ENCODE results near the gene SPAG6.

SPAG6 gene

DNA sequence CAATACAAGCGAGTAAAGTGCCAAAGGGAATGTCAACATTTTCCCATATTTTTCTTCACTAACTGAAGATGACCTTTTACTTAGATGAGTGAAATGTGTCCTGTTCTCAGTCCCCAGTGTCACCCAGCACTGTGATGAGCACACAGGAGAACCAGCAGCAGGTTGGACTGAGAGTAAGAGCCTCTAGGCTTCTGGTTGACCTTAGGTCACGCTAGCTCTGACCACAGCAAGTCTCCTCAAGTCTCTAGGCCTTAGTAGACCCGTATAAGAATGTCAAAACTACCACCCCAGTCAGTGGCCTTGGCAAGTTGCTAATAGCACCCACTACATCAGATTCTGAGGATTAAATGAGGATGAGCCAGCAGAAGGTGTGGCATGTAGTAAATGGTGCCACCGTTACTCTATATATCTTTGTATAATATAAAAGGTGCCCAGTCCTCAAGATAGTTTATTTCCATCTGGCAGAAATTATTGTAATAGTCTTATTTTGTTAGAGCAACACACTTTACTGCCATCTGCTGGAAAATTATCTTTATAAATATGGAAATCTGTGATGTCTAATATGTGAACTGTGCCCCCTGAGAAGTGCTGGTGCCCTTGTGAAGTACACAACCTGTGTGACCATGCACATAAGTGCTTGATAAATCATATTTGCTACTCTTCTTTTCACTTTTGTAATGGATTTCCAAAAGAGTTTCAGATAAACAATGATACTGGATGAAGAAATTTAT is 75.7 kb downstream of the SPAG6 start:
- DNase-seq (ENCODE audit: low read depth) = no peak
- TF ChIP-seq CTCF (IDR thresholded peaks at IDR 0.05; ENCODE audit: low read depth, low read length, missing control alignments) = no peak
- H3K4me3 ChIP-seq (ENCODE audit: low read depth, low read length) = no peak overlapping the region

DNA sequence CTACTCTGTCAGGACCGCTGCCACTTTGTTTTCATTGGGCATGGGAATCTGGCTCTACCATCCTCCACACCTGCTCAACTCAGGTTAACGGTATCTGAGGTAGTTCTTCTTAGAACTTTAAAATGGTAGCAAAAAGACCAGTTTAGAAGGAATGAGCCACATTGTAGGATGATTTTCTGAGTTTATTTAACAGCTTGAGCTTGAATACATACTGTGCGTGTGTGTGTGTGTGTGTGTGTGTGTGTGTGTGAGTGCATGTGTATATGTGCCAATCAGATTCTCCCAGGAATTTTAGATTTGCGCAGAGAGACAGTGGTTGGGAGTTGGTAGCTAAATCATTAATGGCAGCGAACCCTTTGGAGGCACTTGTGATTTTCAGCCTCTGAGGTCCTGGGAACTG is 81.4 kb downstream of the SPAG6 start:
- DNase-seq (ENCODE audit: low read depth) = no peak
- TF ChIP-seq CTCF (IDR thresholded peaks at IDR 0.05; ENCODE audit: low read depth, low read length, missing control alignments) = no peak

GRCh38 chr10:22427101-22427500 is 81.8 kb downstream of the SPAG6 start:
- DNase-seq (ENCODE audit: low read depth) = no peak
- no peak overlapping the region for H3K4me3 ChIP-seq (ENCODE audit: low read depth, low read length)
- no peak for TF ChIP-seq CTCF (IDR thresholded peaks at IDR 0.05; ENCODE audit: low read depth, low read length, missing control alignments)

More for the DNA sequence above, 81.4 kb downstream of the SPAG6 start:
- H3K4me3 ChIP-seq (ENCODE audit: low read depth, low read length) = no peak overlapping the region

- no peak for DNase-seq (ENCODE audit: low read depth)
- TF ChIP-seq CTCF (IDR thresholded peaks at IDR 0.05; ENCODE audit: low read depth, low read length, missing control alignments) = no peak
- no peak overlapping the region for H3K4me3 ChIP-seq (ENCODE audit: low read depth, low read length)
Measured at GRCh38 chr10:22427890-22428571, 82.7 kb downstream of the SPAG6 start.

- TF ChIP-seq CTCF (IDR thresholded peaks at IDR 0.05; ENCODE audit: low read depth, low read length, missing control alignments) = no peak
- no peak for DNase-seq (ENCODE audit: low read depth)
- no peak overlapping the region for H3K4me3 ChIP-seq (ENCODE audit: low read depth, low read length)
Measured at GRCh38 chr10:22429146-22429545, 83.8 kb downstream of the SPAG6 start.

- no peak for DNase-seq (ENCODE audit: low read depth)
- no peak overlapping the region for H3K4me3 ChIP-seq (ENCODE audit: low read depth, low read length)
- TF ChIP-seq CTCF (IDR thresholded peaks at IDR 0.05; ENCODE audit: low read depth, low read length, missing control alignments) = no peak
Measured at GRCh38 chr10:22429981-22430421, 84.7 kb downstream of the SPAG6 start.
